Esophagus squamous epithelium (tissue), 4 donors: ENCODE data around the gene TM4SF1.

ENCODE experiments used
- POLR2A ChIP-seq, 4 donors: fragments of 450-650 bp; IDR thresholded peaks; one replicate each; pipeline ENCODE4 v1.6.1; 2017; ENCODE audit warnings: antibody characterized with exemption in 4 of 4, mild to moderate bottlenecking in 4 of 4, moderate library complexity in 3 of 4
- TF ChIP-seq, protein P1 (sequence below), 6 experiments: fragments of 450-650 bp in 4 of 6; fragments of 200-600 bp in 2 of 6; sonication (generic) in 2 of 6; IDR thresholded peaks; one replicate each; pipeline ENCODE4 v1.5.1; 2016 to 2019; ENCODE audit warnings: antibody characterized with exemption in 6 of 6, mild to moderate bottlenecking in 4 of 6, moderate library complexity in 4 of 6

GRCh38 chr3:149339931-149340309 lies 37.5 kb downstream of the TM4SF1 start:
- TF ChIP-seq, protein P1, sequence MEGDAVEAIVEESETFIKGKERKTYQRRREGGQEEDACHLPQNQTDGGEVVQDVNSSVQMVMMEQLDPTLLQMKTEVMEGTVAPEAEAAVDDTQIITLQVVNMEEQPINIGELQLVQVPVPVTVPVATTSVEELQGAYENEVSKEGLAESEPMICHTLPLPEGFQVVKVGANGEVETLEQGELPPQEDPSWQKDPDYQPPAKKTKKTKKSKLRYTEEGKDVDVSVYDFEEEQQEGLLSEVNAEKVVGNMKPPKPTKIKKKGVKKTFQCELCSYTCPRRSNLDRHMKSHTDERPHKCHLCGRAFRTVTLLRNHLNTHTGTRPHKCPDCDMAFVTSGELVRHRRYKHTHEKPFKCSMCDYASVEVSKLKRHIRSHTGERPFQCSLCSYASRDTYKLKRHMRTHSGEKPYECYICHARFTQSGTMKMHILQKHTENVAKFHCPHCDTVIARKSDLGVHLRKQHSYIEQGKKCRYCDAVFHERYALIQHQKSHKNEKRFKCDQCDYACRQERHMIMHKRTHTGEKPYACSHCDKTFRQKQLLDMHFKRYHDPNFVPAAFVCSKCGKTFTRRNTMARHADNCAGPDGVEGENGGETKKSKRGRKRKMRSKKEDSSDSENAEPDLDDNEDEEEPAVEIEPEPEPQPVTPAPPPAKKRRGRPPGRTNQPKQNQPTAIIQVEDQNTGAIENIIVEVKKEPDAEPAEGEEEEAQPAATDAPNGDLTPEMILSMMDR (IDR thresholded peaks at IDR 0.05) = no peak
- no peak for TF ChIP-seq POLR2A (IDR thresholded peaks at IDR 0.05)
